H9 (cell line): ENCODE data around the gene KCNG2. TPM values are rescaled to one million over a fixed set of nuclear protein-coding genes. Genes with fewer than 3 reads are reported as not detected.
A peak's percentile ranks its signal among the peaks of the same experiment; 100 is the strongest.

Experiments
- DNase-seq: peaks from one replicate; pipeline ENCODE4 v3.0.0-alpha.2; 2017
- H2AFZ ChIP-seq: one replicate; pipeline ENCODE4 v1.6.1; 2013; ENCODE audit warnings: mild to moderate bottlenecking, low read length, control low read depth, moderate library complexity
- H2AK5ac ChIP-seq: 2 replicates; pipeline ENCODE4 v1.6.1; 2013; ENCODE audit warnings: low read length, control low read depth, mixed read lengths; ENCODE audit not compliant: insufficient read length
- H2BK120ac ChIP-seq: one replicate; pipeline ENCODE4 v1.6.1; 2013; ENCODE audit warnings: low read depth, mild to moderate bottlenecking, low read length, control low read depth, inconsistent platforms; ENCODE audit not compliant: poor library complexity, severe bottlenecking
- H2BK12ac ChIP-seq: 2 replicates; pipeline ENCODE4 v1.6.1; 2013; ENCODE audit warnings: low read length, control low read depth, mixed read lengths, low read depth; ENCODE audit not compliant: insufficient read length
- H2BK15ac ChIP-seq: 2 replicates; pipeline ENCODE4 v1.6.1; 2013; ENCODE audit warnings: low read depth, low read length, control low read depth
- H2BK20ac ChIP-seq: one replicate; pipeline ENCODE4 v1.6.1; 2013; ENCODE audit warnings: low read depth, mild to moderate bottlenecking, low read length, control low read depth, inconsistent platforms; ENCODE audit not compliant: poor library complexity, severe bottlenecking
- H2BK5ac ChIP-seq: 2 replicates; pipeline ENCODE4 v1.6.1; 2013; ENCODE audit warnings: low read length, control low read depth, mixed read lengths; ENCODE audit not compliant: insufficient read length
- H3K14ac ChIP-seq: 2 replicates; pipeline ENCODE4 v1.6.1; 2013; ENCODE audit warnings: low read length, control low read depth; ENCODE audit not compliant: insufficient read depth
- H3K18ac ChIP-seq: 2 replicates; pipeline ENCODE4 v1.6.1; 2013; ENCODE audit warnings: low read depth, mild to moderate bottlenecking, mixed read lengths, low read length, control low read depth; ENCODE audit not compliant: insufficient read length
- H3K23ac ChIP-seq: 2 replicates; pipeline ENCODE4 v1.6.1; 2013; ENCODE audit warnings: low read length, control low read depth, mixed read lengths, low read depth; ENCODE audit not compliant: insufficient read length
- H3K23me2 ChIP-seq: 2 replicates; pipeline ENCODE4 v1.6.1; 2013; ENCODE audit warnings: low read depth, mild to moderate bottlenecking, mixed read lengths, low read length, control low read depth; ENCODE audit not compliant: insufficient read length, poor library complexity, severe bottlenecking
- H3K27ac ChIP-seq: 2 replicates; pipeline ENCODE4 v1.5.1; 2013; ENCODE audit warnings: low read length, control low read depth, mixed read lengths, low read depth; ENCODE audit not compliant: insufficient read length
- H3K27me3 ChIP-seq: 2 replicates; pipeline ENCODE4 v1.6.1; 2013; ENCODE audit warnings: low read length, control low read depth, inconsistent platforms; ENCODE audit not compliant: insufficient read depth
- H3K4ac ChIP-seq: 2 replicates; pipeline ENCODE4 v1.6.1; 2013; ENCODE audit warnings: low read depth, mild to moderate bottlenecking, control low read depth, inconsistent platforms, low read length, moderate library complexity
- H3K4me1 ChIP-seq: 2 replicates; pipeline ENCODE4 v1.6.1; 2013; ENCODE audit warnings: low read length, control low read depth, inconsistent platforms; ENCODE audit not compliant: insufficient read depth
- H3K4me2 ChIP-seq: 2 replicates; pipeline ENCODE4 v1.6.1; 2013; ENCODE audit warnings: low read length, control low read depth, mixed read lengths; ENCODE audit not compliant: insufficient read length, insufficient read depth
- H3K56ac ChIP-seq: 2 replicates; pipeline ENCODE4 v1.6.1; 2013; ENCODE audit warnings: low read depth, mild to moderate bottlenecking, mixed read lengths, low read length, control low read depth; ENCODE audit not compliant: insufficient read length
- H3K79me1 ChIP-seq: 2 replicates; pipeline ENCODE4 v1.6.1; 2013; ENCODE audit warnings: low read depth, mild to moderate bottlenecking, moderate library complexity, low read length, control low read depth, inconsistent platforms; ENCODE audit not compliant: insufficient read depth, poor library complexity, severe bottlenecking
- H3K79me2 ChIP-seq: 2 replicates; pipeline ENCODE4 v1.6.1; 2013; ENCODE audit warnings: low read length, control low read depth, inconsistent platforms; ENCODE audit not compliant: insufficient read depth
- H3K9ac ChIP-seq: 2 replicates; pipeline ENCODE4 v1.6.1; 2013; ENCODE audit warnings: low read length, control low read depth, mixed read lengths; ENCODE audit not compliant: insufficient read length; ENCODE audit errors: extremely low read depth
- H3K9me3 ChIP-seq: one replicate; pipeline ENCODE4 v1.6.1; 2013; ENCODE audit warnings: low read depth, low read length, inconsistent platforms; ENCODE audit not compliant: control insufficient read depth
- H3T11ph ChIP-seq: one replicate; pipeline ENCODE4 v1.6.1; 2013; ENCODE audit warnings: mild to moderate bottlenecking, low read length, control low read depth, inconsistent platforms
- H4K20me1 ChIP-seq: one replicate; pipeline ENCODE4 v1.6.1; 2013; ENCODE audit not compliant: control insufficient read depth, insufficient read length, insufficient read depth
- H4K5ac ChIP-seq: 2 replicates; pipeline ENCODE4 v1.6.1; 2013; ENCODE audit warnings: low read depth, mild to moderate bottlenecking, mixed read lengths, low read length, control low read depth; ENCODE audit not compliant: insufficient read length
- H4K8ac ChIP-seq: replicated peaks from 2 replicates; pipeline ENCODE4 v1.6.1; 2013; ENCODE audit warnings: low read length, control low read depth, mixed read lengths, low read depth; ENCODE audit not compliant: insufficient read length
- H4K91ac ChIP-seq: 2 replicates; pipeline ENCODE4 v1.6.1; 2013; ENCODE audit warnings: low read depth, mild to moderate bottlenecking, moderate library complexity, mixed read lengths, low read length, control low read depth; ENCODE audit not compliant: insufficient read length
- H3K27ac Mint-ChIP-seq, 3 experiments: 2 replicates in 2 of 3; 3 replicates in 1 of 3; pipeline ENCODE4 v1.8.0; 2020 to 2021; ENCODE audit warnings: mixed read lengths in 3 of 3, mild to moderate bottlenecking in 1 of 3, moderate library complexity in 1 of 3
- H3K27me3 Mint-ChIP-seq: 2 replicates; pipeline ENCODE4 v1.8.0; 2021; ENCODE audit warnings: low read depth, mild to moderate bottlenecking, moderate library complexity, mixed read lengths
- H3K36me3 Mint-ChIP-seq, 3 experiments: 2 replicates in 2 of 3; 3 replicates in 1 of 3; pipeline ENCODE4 v1.8.0; 2020 to 2021; ENCODE audit warnings: low read depth in 3 of 3, mixed read lengths in 3 of 3; ENCODE audit not compliant: insufficient read depth in 1 of 3
- H3K4me1 Mint-ChIP-seq, 2 experiments: 2 replicates each; pipeline ENCODE4 v1.8.0; 2020; ENCODE audit warnings: mixed read lengths in 2 of 2
- H3K4me3 Mint-ChIP-seq, 2 experiments: 2 replicates in 1 of 2; 3 replicates in 1 of 2; pipeline ENCODE4 v1.8.0; 2020 to 2021; ENCODE audit warnings: mild to moderate bottlenecking in 2 of 2, mixed read lengths in 2 of 2, moderate library complexity in 1 of 2
- H3K9me3 Mint-ChIP-seq, 2 experiments: 2 replicates in 1 of 2; 3 replicates in 1 of 2; pipeline ENCODE4 v1.8.0; 2020; ENCODE audit warnings: mild to moderate bottlenecking in 2 of 2, mixed read lengths in 2 of 2, moderate library complexity in 1 of 2
- WGBS: extraction: QIAGEN DNeasy Blood & Tissue Kit; methylation state at CpG from one replicate; pipeline ENCODE4 v1.1.7; 2013; ENCODE audit warnings: missing lambda C conversion rate, low lambda C conversion rate, mixed read lengths; ENCODE audit not compliant: insufficient read length; ENCODE audit errors: extremely low coverage; 5-methylcytosine and 5-hydroxymethylcytosine counted together
- total RNA-seq: library from RNA; stranded (reverse); gene quantifications from 2 replicates; pipeline ENCODE4 v1.2.1, GENCODE V29; 2021
- TF ChIP-seq, protein P1 (sequence below): fragments of 200-600 bp; sonication (generic); conservative IDR thresholded peaks from 3 replicates; pipeline ENCODE4 v1.8.0; 2021; ENCODE audit warnings: antibody characterized with exemption, mild to moderate bottlenecking

The KCNG2 gene
- total RNA-seq, 1 experiment from 2014 or later: 0.15 TPM

DNA sequence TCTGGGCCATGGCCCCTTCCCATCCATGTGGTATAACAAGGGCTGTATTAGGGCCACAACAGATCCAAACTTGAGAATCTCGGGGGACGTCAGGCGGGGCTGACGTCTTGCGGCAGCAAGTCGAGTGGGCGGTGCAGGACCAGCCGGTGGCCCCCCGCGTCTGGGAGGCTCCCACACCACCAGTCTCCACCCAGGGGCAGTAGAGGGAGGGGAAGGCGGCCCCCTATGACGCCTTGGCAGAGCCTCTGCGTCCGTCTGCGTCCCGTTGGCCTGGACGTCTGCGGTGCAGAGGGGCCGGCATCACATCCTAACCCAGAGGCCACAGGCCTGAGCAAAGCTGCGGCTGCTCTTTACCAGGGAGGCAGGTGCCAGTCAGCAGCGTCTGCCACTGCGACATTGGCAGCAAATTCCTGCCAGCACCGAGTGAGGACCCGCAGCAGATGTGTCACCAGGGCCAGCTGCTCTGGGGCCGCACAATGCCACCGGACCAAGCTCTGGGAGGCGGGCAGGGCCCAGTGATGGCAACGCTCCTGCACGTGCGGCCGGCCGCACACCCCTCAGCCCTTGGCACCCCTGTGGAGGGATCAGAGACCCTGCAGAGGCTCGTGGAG is 73.8 kb downstream of the KCNG2 start:
- Mint-ChIP-seq H3K27me3 (no peaks in the 10 kb centered on the region; the same call in 1 of the 2 replicates), H3K27ac (no peak overlapping the region), H3K4me3 (no peak overlapping the region), H3K9me3 (no peaks in the 10 kb centered on the region), H3K4me1 (peaks cover 0 to 9% of the 10 kb centered on the region in 2 experiments; a peak in 2 of 4 replicates), H3K36me3 (no peaks in the 10 kb centered on the region)
- H4K20me1 ChIP-seq: no peaks in the 10 kb centered on the region
- no peak overlapping the region for H2AK5ac ChIP-seq
- no peak overlapping the region for H3K14ac ChIP-seq
- no peak overlapping the region for H4K5ac ChIP-seq
- TF ChIP-seq, protein P1, sequence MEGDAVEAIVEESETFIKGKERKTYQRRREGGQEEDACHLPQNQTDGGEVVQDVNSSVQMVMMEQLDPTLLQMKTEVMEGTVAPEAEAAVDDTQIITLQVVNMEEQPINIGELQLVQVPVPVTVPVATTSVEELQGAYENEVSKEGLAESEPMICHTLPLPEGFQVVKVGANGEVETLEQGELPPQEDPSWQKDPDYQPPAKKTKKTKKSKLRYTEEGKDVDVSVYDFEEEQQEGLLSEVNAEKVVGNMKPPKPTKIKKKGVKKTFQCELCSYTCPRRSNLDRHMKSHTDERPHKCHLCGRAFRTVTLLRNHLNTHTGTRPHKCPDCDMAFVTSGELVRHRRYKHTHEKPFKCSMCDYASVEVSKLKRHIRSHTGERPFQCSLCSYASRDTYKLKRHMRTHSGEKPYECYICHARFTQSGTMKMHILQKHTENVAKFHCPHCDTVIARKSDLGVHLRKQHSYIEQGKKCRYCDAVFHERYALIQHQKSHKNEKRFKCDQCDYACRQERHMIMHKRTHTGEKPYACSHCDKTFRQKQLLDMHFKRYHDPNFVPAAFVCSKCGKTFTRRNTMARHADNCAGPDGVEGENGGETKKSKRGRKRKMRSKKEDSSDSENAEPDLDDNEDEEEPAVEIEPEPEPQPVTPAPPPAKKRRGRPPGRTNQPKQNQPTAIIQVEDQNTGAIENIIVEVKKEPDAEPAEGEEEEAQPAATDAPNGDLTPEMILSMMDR: no peak
- H3K79me1 ChIP-seq: no peaks in the 10 kb centered on the region
- peak; percentile 30 for DNase-seq
- no peak overlapping the region for H3K4ac ChIP-seq
- no peak overlapping the region for H3T11ph ChIP-seq
- no peak overlapping the region for H2BK120ac ChIP-seq
- no peaks in the 10 kb centered on the region for H3K79me2 ChIP-seq
- H4K91ac ChIP-seq: no peak overlapping the region
- H3K9me3 ChIP-seq: no peaks in the 10 kb centered on the region
- no peak overlapping the region for H2BK12ac ChIP-seq
- no peak overlapping the region for H3K9ac ChIP-seq
- WGBS: no CpG with 5 or more reads among the region's 33 CpGs
- H2BK15ac ChIP-seq: no peak overlapping the region
- no peak overlapping the region for H3K56ac ChIP-seq
- no peaks in the 10 kb centered on the region for H3K27me3 ChIP-seq
- H4K8ac ChIP-seq: no peak overlapping the region
- H3K23ac ChIP-seq: no peak overlapping the region
- H2BK20ac ChIP-seq: no peak overlapping the region
- H3K4me2 ChIP-seq: no peak overlapping the region
- no peaks in the 10 kb centered on the region for H3K4me1 ChIP-seq
- no peaks in the 10 kb centered on the region for H3K23me2 ChIP-seq
- H2BK5ac ChIP-seq: no peak overlapping the region
- H2AFZ ChIP-seq: no peak overlapping the region
- H3K27ac ChIP-seq: no peak overlapping the region
- no peak overlapping the region for H3K18ac ChIP-seq
